HTR-8/SVneo (cell line): ENCODE results near the gene SLC46A1.

Experiments
- DNase-seq: peaks from one replicate; pipeline ENCODE4 v3.0.0; 2011; ENCODE audit warnings: low spot score, mixed read lengths; ENCODE audit not compliant: insufficient read length
- FAIRE-seq: peaks from 2 replicates; lab custom pipeline; 2011; peaks lifted over from hg19 to GRCh38; lab: Jason Lieb, UNC

The SLC46A1 gene

GRCh38 chr17:28404812-28405570, 1.0 kb downstream of the SLC46A1 start:
- FAIRE-seq (peak; percentile 58), DNase-seq (no peak)

GRCh38 chr17:28404461-28404811, 1.6 kb downstream of the SLC46A1 start:
- no peak for FAIRE-seq
- no peak for DNase-seq

- DNase-seq (no peak), FAIRE-seq (no peak)
Measured at GRCh38 chr17:28404007-28404406, 2.0 kb downstream of the SLC46A1 start.

- no peak for FAIRE-seq
- DNase-seq = no peak
Measured at GRCh38 chr17:28402844-28403243, 3.2 kb downstream of the SLC46A1 start.

GRCh38 chr17:28402224-28402630, 3.8 kb downstream of the SLC46A1 start:
- no peak for DNase-seq
- FAIRE-seq = no peak

GRCh38 chr17:28399808-28400207, 6.2 kb downstream of the SLC46A1 start:
- DNase-seq (no peak), FAIRE-seq (no peak)

GRCh38 chr17:28398280-28398981, 7.6 kb downstream of the SLC46A1 start:
- FAIRE-seq (no peak), DNase-seq (no peak)

GRCh38 chr17:28397687-28398279, 8.2 kb downstream of the SLC46A1 start:
- no peak for FAIRE-seq

GRCh38 chr17:28397275-28397674, 8.7 kb downstream of the SLC46A1 start:
- FAIRE-seq = no peak

More at GRCh38 chr17:28397687-28398279, 8.2 kb downstream of the SLC46A1 start:
- no peak for DNase-seq

GRCh38 chr17:28396635-28397239, 9.3 kb downstream of the SLC46A1 start:
- FAIRE-seq (no peak), DNase-seq (no peak)

More at GRCh38 chr17:28397275-28397674, 8.7 kb downstream of the SLC46A1 start:
- no peak for DNase-seq

GRCh38 chr17:28395968-28396367, 10.0 kb downstream of the SLC46A1 start:
- FAIRE-seq = no peak

GRCh38 chr17:28395426-28395825, 10.6 kb downstream of the SLC46A1 start:
- DNase-seq (no peak), FAIRE-seq (no peak)

More at GRCh38 chr17:28395968-28396367, 10.0 kb downstream of the SLC46A1 start:
- DNase-seq = no peak

GRCh38 chr17:28394337-28395116, 11.5 kb downstream of the SLC46A1 start:
- no peak for FAIRE-seq
- no peak for DNase-seq

GRCh38 chr17:28392491-28392890, 13.5 kb downstream of the SLC46A1 start:
- DNase-seq (no peak), FAIRE-seq (no peak)

GRCh38 chr17:28391401-28391800, 14.6 kb downstream of the SLC46A1 start:
- no peak for DNase-seq
- no peak for FAIRE-seq

GRCh38 chr17:28390984-28391383, 15.0 kb downstream of the SLC46A1 start:
- FAIRE-seq = no peak

GRCh38 chr17:28390563-28390962, 15.4 kb downstream of the SLC46A1 start:
- DNase-seq (no peak), FAIRE-seq (no peak)

More at GRCh38 chr17:28390984-28391383, 15.0 kb downstream of the SLC46A1 start:
- DNase-seq = no peak

GRCh38 chr17:28390141-28390540, 15.9 kb downstream of the SLC46A1 start:
- no peak for DNase-seq
- no peak for FAIRE-seq

- DNase-seq = no peak
- FAIRE-seq = no peak
Measured at GRCh38 chr17:28388106-28388505, 17.9 kb downstream of the SLC46A1 start.

- DNase-seq = no peak
- FAIRE-seq = no peak
Measured at GRCh38 chr17:28386391-28386790, 19.6 kb downstream of the SLC46A1 start.
